ENCODE data around the gene PMS1. TPM values are rescaled to one million over a fixed set of nuclear protein-coding genes. Genes with fewer than 3 reads are reported as not detected.

PMS1 gene
- total RNA-seq, 1 experiment from 2014 or later, result 41.9 TPM

- H3K36me3 ChIP-seq (ENCODE audit: insufficient read depth, low read length), result peaks cover 32% of the 10 kb centered on the region
- no peaks in the 10 kb centered on the region for H3K9me2 ChIP-seq (replicated peaks; ENCODE audit: insufficient read depth, low read length)
- no peak for DNase-seq
- H3K4me1 ChIP-seq (ENCODE audit: low read length), result peaks cover 3% of the 10 kb centered on the region; the same call in 1 of the 2 replicates
- no peak overlapping the region for H3K9ac ChIP-seq (ENCODE audit: low read length)
- no peak overlapping the region for H3K4me3 ChIP-seq (ENCODE audit: low read length)
- H3K79me2 ChIP-seq (ENCODE audit: low read length), result no peaks in the 10 kb centered on the region; the same call in 1 of the 2 replicates
- H3K4me2 ChIP-seq (ENCODE audit: low read depth, low read length, poor library complexity, severe bottlenecking), result no peak overlapping the region
- no peak overlapping the region for H3K27ac ChIP-seq (ENCODE audit: low read length)
- H4K20me1 ChIP-seq (ENCODE audit: insufficient read depth, low read depth, low read length), result no peaks in the 10 kb centered on the region
- H2AFZ ChIP-seq (ENCODE audit: low read length), result no peak overlapping the region
- no peaks in the 10 kb centered on the region for H3K9me3 ChIP-seq (ENCODE audit: low read length)
- H3K27me3 ChIP-seq (ENCODE audit: low read length), result no peaks in the 10 kb centered on the region
These were observed 78.5 kb downstream of the PMS1 start for GRCh38 chr2:189862751-189863150.

GRCh38 chr2:189865826-189866225, 81.6 kb downstream of the PMS1 start:
- peaks cover 42% of the 10 kb centered on the region for H3K36me3 ChIP-seq (ENCODE audit: insufficient read depth, low read length)
- no peak overlapping the region for H3K4me3 ChIP-seq (ENCODE audit: low read length)
- no peaks in the 10 kb centered on the region for H4K20me1 ChIP-seq (ENCODE audit: insufficient read depth, low read depth, low read length)
- no peak overlapping the region for H3K4me2 ChIP-seq (ENCODE audit: low read depth, low read length, poor library complexity, severe bottlenecking)
- DNase-seq, result no peak
- H3K9me2 ChIP-seq (replicated peaks; ENCODE audit: insufficient read depth, low read length), result no peaks in the 10 kb centered on the region
- H3K27ac ChIP-seq (ENCODE audit: low read length), result no peak overlapping the region
- no peaks in the 10 kb centered on the region for H3K79me2 ChIP-seq (ENCODE audit: low read length)
- no peak overlapping the region for H2AFZ ChIP-seq (ENCODE audit: low read length)
- no peak overlapping the region for H3K9ac ChIP-seq (ENCODE audit: low read length)
- no peaks in the 10 kb centered on the region for H3K9me3 ChIP-seq (ENCODE audit: low read length)
- H3K27me3 ChIP-seq (ENCODE audit: low read length), result no peaks in the 10 kb centered on the region
- peaks cover 3% of the 10 kb centered on the region; the same call in 1 of the 2 replicates for H3K4me1 ChIP-seq (ENCODE audit: low read length)

- no peaks in the 10 kb centered on the region for H3K9me3 ChIP-seq (ENCODE audit: low read length)
- H3K27me3 ChIP-seq (ENCODE audit: low read length), result no peaks in the 10 kb centered on the region
- no peak overlapping the region for H3K9ac ChIP-seq (ENCODE audit: low read length)
- H3K9me2 ChIP-seq (replicated peaks; ENCODE audit: insufficient read depth, low read length), result no peaks in the 10 kb centered on the region
- H2AFZ ChIP-seq (ENCODE audit: low read length), result no peak overlapping the region
- no peak for DNase-seq
- no peaks in the 10 kb centered on the region for H4K20me1 ChIP-seq (ENCODE audit: insufficient read depth, low read depth, low read length)
- no peaks in the 10 kb centered on the region for H3K79me2 ChIP-seq (ENCODE audit: low read length)
- H3K27ac ChIP-seq (ENCODE audit: low read length), result no peak overlapping the region
- no peak overlapping the region for H3K4me3 ChIP-seq (ENCODE audit: low read length)
- H3K4me2 ChIP-seq (ENCODE audit: low read depth, low read length, poor library complexity, severe bottlenecking), result no peak overlapping the region
- peaks cover 43% of the 10 kb centered on the region for H3K36me3 ChIP-seq (ENCODE audit: insufficient read depth, low read length)
- H3K4me1 ChIP-seq (ENCODE audit: low read length), result peaks cover 3% of the 10 kb centered on the region; the same call in 1 of the 2 replicates
These were observed 82.0 kb downstream of the PMS1 start for GRCh38 chr2:189866296-189866695.

GRCh38 chr2:189868896-189869295, 84.6 kb downstream of the PMS1 start:
- DNase-seq, result no peak
- no peaks in the 10 kb centered on the region for H3K9me3 ChIP-seq (ENCODE audit: low read length)
- H3K36me3 ChIP-seq (ENCODE audit: insufficient read depth, low read length), result peaks cover 38% of the 10 kb centered on the region
- H3K79me2 ChIP-seq (ENCODE audit: low read length), result no peaks in the 10 kb centered on the region
- H3K27me3 ChIP-seq (ENCODE audit: low read length), result no peaks in the 10 kb centered on the region
- H2AFZ ChIP-seq (ENCODE audit: low read length), result no peak overlapping the region
- H3K4me1 ChIP-seq (ENCODE audit: low read length), result peaks cover 3% of the 10 kb centered on the region; the same call in 1 of the 2 replicates
- H3K9me2 ChIP-seq (replicated peaks; ENCODE audit: insufficient read depth, low read length), result no peaks in the 10 kb centered on the region
- H3K4me3 ChIP-seq (ENCODE audit: low read length), result no peak overlapping the region
- H3K4me2 ChIP-seq (ENCODE audit: low read depth, low read length, poor library complexity, severe bottlenecking), result no peak overlapping the region
- no peaks in the 10 kb centered on the region for H4K20me1 ChIP-seq (ENCODE audit: insufficient read depth, low read depth, low read length)
- no peak overlapping the region for H3K9ac ChIP-seq (ENCODE audit: low read length)
- H3K27ac ChIP-seq (ENCODE audit: low read length), result no peak overlapping the region

GRCh38 chr2:189870381-189871085, 86.3 kb downstream of the PMS1 start:
- Histone ChIP-seq H3K27ac (ENCODE audit: low read length) (no peak overlapping the region), H3K27me3 (ENCODE audit: low read length) (no peaks in the 10 kb centered on the region), H3K4me1 (ENCODE audit: low read length) (no peaks in the 10 kb centered on the region; the same call in 1 of the 2 replicates), H3K79me2 (ENCODE audit: low read length) (no peaks in the 10 kb centered on the region), H3K4me3 (ENCODE audit: low read length) (no peak overlapping the region), H3K36me3 (ENCODE audit: insufficient read depth, low read length) (peaks cover 36% of the 10 kb centered on the region), H3K9ac (ENCODE audit: low read length) (no peak overlapping the region), H2AFZ (ENCODE audit: low read length) (no peak overlapping the region), H3K4me2 (ENCODE audit: low read depth, low read length, poor library complexity, severe bottlenecking) (no peak overlapping the region), H3K9me2 (replicated peaks; ENCODE audit: insufficient read depth, low read length) (no peaks in the 10 kb centered on the region), H3K9me3 (ENCODE audit: low read length) (no peaks in the 10 kb centered on the region), H4K20me1 (ENCODE audit: insufficient read depth, low read depth, low read length) (no peaks in the 10 kb centered on the region)
- DNase-seq, result no peak

GRCh38 chr2:189873696-189874095, 89.4 kb downstream of the PMS1 start:
- no peak for DNase-seq
- H2AFZ ChIP-seq (ENCODE audit: low read length), result no peak overlapping the region
- H3K27ac ChIP-seq (ENCODE audit: low read length), result no peak overlapping the region
- no peaks in the 10 kb centered on the region for H3K4me1 ChIP-seq (ENCODE audit: low read length)
- H4K20me1 ChIP-seq (ENCODE audit: insufficient read depth, low read depth, low read length), result no peaks in the 10 kb centered on the region
- no peaks in the 10 kb centered on the region for H3K9me2 ChIP-seq (replicated peaks; ENCODE audit: insufficient read depth, low read length)
- H3K27me3 ChIP-seq (ENCODE audit: low read length), result no peaks in the 10 kb centered on the region
- H3K79me2 ChIP-seq (ENCODE audit: low read length), result no peaks in the 10 kb centered on the region
- peaks cover 28% of the 10 kb centered on the region; the same call in 1 of the 2 replicates for H3K36me3 ChIP-seq (ENCODE audit: insufficient read depth, low read length)
- no peak overlapping the region for H3K4me2 ChIP-seq (ENCODE audit: low read depth, low read length, poor library complexity, severe bottlenecking)
- H3K9me3 ChIP-seq (ENCODE audit: low read length), result no peaks in the 10 kb centered on the region
- no peak overlapping the region for H3K4me3 ChIP-seq (ENCODE audit: low read length)
- H3K9ac ChIP-seq (ENCODE audit: low read length), result no peak overlapping the region

- no peak for DNase-seq
- no peak overlapping the region for H3K4me3 ChIP-seq (ENCODE audit: low read length)
- no peak overlapping the region for H2AFZ ChIP-seq (ENCODE audit: low read length)
- H3K4me2 ChIP-seq (ENCODE audit: low read depth, low read length, poor library complexity, severe bottlenecking), result no peak overlapping the region
- H3K4me1 ChIP-seq (ENCODE audit: low read length), result no peaks in the 10 kb centered on the region
- no peaks in the 10 kb centered on the region for H4K20me1 ChIP-seq (ENCODE audit: insufficient read depth, low read depth, low read length)
- no peak overlapping the region for H3K9ac ChIP-seq (ENCODE audit: low read length)
- H3K9me3 ChIP-seq (ENCODE audit: low read length), result no peaks in the 10 kb centered on the region
- no peak overlapping the region for H3K27ac ChIP-seq (ENCODE audit: low read length)
- H3K36me3 ChIP-seq (ENCODE audit: insufficient read depth, low read length), result peaks cover 28% of the 10 kb centered on the region; the same call in 1 of the 2 replicates
- no peaks in the 10 kb centered on the region for H3K27me3 ChIP-seq (ENCODE audit: low read length)
- no peaks in the 10 kb centered on the region for H3K9me2 ChIP-seq (replicated peaks; ENCODE audit: insufficient read depth, low read length)
- no peaks in the 10 kb centered on the region for H3K79me2 ChIP-seq (ENCODE audit: low read length)
These were observed 90.5 kb downstream of the PMS1 start for GRCh38 chr2:189874586-189875320.

GRCh38 chr2:189876271-189876670, 92.0 kb downstream of the PMS1 start:
- Histone ChIP-seq H3K9ac (ENCODE audit: low read length) (no peak overlapping the region), H3K4me3 (ENCODE audit: low read length) (no peak overlapping the region), H3K27me3 (ENCODE audit: low read length) (no peaks in the 10 kb centered on the region), H3K4me1 (ENCODE audit: low read length) (no peaks in the 10 kb centered on the region), H3K9me3 (ENCODE audit: low read length) (no peaks in the 10 kb centered on the region), H4K20me1 (ENCODE audit: insufficient read depth, low read depth, low read length) (no peaks in the 10 kb centered on the region), H3K79me2 (ENCODE audit: low read length) (no peaks in the 10 kb centered on the region), H3K36me3 (ENCODE audit: insufficient read depth, low read length) (peaks cover 19% of the 10 kb centered on the region; the same call in 1 of the 2 replicates), H2AFZ (ENCODE audit: low read length) (no peak overlapping the region), H3K27ac (ENCODE audit: low read length) (no peak overlapping the region), H3K9me2 (replicated peaks; ENCODE audit: insufficient read depth, low read length) (no peaks in the 10 kb centered on the region), H3K4me2 (ENCODE audit: low read depth, low read length, poor library complexity, severe bottlenecking) (no peak overlapping the region)
- DNase-seq, result no peak

All from Karpas-422 (cell line).